Myocyte (in vitro differentiated cells): Measurements from ENCODE around the gene PLCZ1. TPM values are rescaled to one million over a fixed set of nuclear protein-coding genes. Genes with fewer than 3 reads are reported as not detected.

Source experiments
- DNase-seq: peaks from one replicate; pipeline ENCODE4 v3.0.0-alpha.2; 2012; ENCODE audit warnings: low read depth
- total RNA-seq: library from RNA; depleted of rRNA; stranded (reverse); fragments of >200 nt; gene quantifications from 2 replicates; pipeline ENCODE4 v1.2.3, GENCODE V29; 2014

PLCZ1 gene
- total RNA-seq, 1 donor from 2014 or later, result not detected

GRCh38 chr12:18634382-18634781 lies 103.4 kb downstream of the PLCZ1 start:
- DNase-seq, result no peak

Other genes with a start within 250 kb of the PLCZ1 start
- gene CAPZA3, start 107 bp upstream of the PLCZ1 start, total RNA-seq, result not detected in 2 replicates